ENCODE data around the gene CLEC20A. TPM values are rescaled to one million over a fixed set of nuclear protein-coding genes. Genes with fewer than 3 reads are reported as not detected.
A peak's percentile ranks its signal among the peaks of the same experiment; 100 is the strongest.

The CLEC20A gene
- polyA plus RNA-seq, 3 donors, result not detected

DNA sequence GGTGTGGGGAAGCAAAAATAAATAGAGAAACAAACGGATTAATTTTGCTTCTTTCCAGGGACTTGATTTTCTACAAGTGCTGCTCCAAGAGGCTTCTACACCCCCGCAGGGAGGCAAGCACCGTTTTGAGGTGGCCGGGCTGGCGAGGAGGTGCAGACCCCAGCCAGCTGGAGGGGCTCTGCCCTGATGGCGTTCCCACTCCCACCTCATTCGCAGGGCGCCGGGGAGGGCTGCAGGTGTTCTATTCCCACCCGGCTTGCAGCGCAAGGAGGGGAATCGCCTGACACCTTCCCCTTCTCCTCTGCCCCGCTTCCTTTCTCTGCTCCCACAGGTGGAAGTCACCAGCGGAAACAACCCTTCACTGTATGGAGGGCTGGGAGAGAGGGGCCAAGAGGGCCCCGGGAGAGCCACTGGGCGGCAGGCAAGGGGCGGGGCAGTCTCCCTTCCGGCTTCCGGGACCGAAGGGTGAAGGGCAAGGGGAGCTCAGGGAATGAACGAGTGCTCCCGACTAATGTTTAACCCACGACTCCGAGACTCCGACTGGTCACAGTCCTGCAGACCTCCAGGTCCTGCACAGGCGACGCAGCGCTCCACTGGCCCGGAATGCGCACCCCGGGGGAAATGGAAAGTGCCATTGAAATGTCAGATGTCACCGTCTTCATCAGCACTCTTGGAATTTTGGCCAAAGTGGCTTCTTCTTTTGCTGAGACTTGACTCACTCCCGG lies 45.2 kb upstream of the CLEC20A start:
- under 1% methylated on average over 28 of the region's 33 CpGs for WGBS (ENCODE audit: insufficient coverage)
- Histone ChIP-seq H3K4me2 (replicated peaks; ENCODE audit: extremely low read depth, low read length, poor library complexity, severe bottlenecking) (peak overlapping the region; percentile 89), H3K9ac (ENCODE audit: insufficient read depth, low read length, poor library complexity, severe bottlenecking) (peak overlapping the region; percentile 72), H3K27ac (ENCODE audit: low read depth in 1 of 2, low read length in 2 of 2) (peak overlapping the region; percentile 23 to 81), H3K4me3 (replicated peaks in 1 of 3; ENCODE audit: low read depth in 2 of 3, low read length in 3 of 3) (peak overlapping the region; percentile 60 to 95 (median 95)), H3K27me3 (ENCODE audit: control insufficient read depth in 2 of 2, insufficient read depth in 2 of 2, low read length in 2 of 2) (no peaks in the 10 kb centered on the region), H3K36me3 (replicated peaks in 1 of 2; ENCODE audit: control insufficient read depth in 1 of 2, insufficient read depth in 2 of 2, low read length in 2 of 2) (no peaks in the 10 kb centered on the region), H3K4me1 (ENCODE audit: control insufficient read depth in 1 of 2, insufficient read depth in 2 of 2, low read length in 2 of 2) (peaks cover 13 to 20% of the 10 kb centered on the region in 2 donors), H3K9me3 (replicated peaks in 1 of 2; ENCODE audit: control insufficient read depth in 1 of 2, insufficient read depth in 1 of 2, low read length in 2 of 2) (no peaks in the 10 kb centered on the region), H4K20me1 (ENCODE audit: insufficient read depth, low read length) (no peaks in the 10 kb centered on the region), H3K79me2 (ENCODE audit: insufficient read depth, low read length) (no peaks in the 10 kb centered on the region), H2AFZ (ENCODE audit: insufficient read depth, low read depth, low read length, poor library complexity, severe bottlenecking) (peak overlapping the region; percentile 100)
- Mint-ChIP-seq H3K9me3 (no peaks in the 10 kb centered on the region), H3K4me1 (peaks cover 15% of the 10 kb centered on the region), H3K4me3 (peak overlapping the region; percentile 94 to 96), H3K27ac (peak overlapping the region in 6 of 7 donors; percentile 45 to 87 (median 80)), H3K27me3 (ENCODE audit: low read depth in 3 of 3) (peaks cover 3 to 8% (median 5%) of the 10 kb centered on the region in 3 donors), H3K36me3 (peaks cover 0 to 4% of the 10 kb centered on the region in 2 donors)
- DNase-seq, result peak in 1 of 3 donors; percentile 12
- intact Hi-C loops (cut with micrococcal nuclease), result loop anchor here in 1 of 2 donors (5.0 kb wide), 1 partner anchor 210 kb away; no protein-coding TSS in a partner anchor
- no peak for TF ChIP-seq CTCF (IDR thresholded peaks at IDR 0.05)

- no peaks in the 10 kb centered on the region for H3K27me3 ChIP-seq (ENCODE audit: control insufficient read depth in 2 of 2, insufficient read depth in 2 of 2, low read length in 2 of 2)
- H3K4me2 ChIP-seq (replicated peaks; ENCODE audit: extremely low read depth, low read length, poor library complexity, severe bottlenecking), result peak overlapping the region; percentile 89
- Mint-ChIP-seq H3K9me3 (no peaks in the 10 kb centered on the region), H3K36me3 (peaks cover 0 to 4% of the 10 kb centered on the region in 2 donors), H3K27me3 (ENCODE audit: low read depth in 3 of 3) (peaks cover 3 to 6% (median 5%) of the 10 kb centered on the region in 3 donors), H3K4me1 (peaks cover 15% of the 10 kb centered on the region), H3K27ac (peak overlapping the region in 1 of 7 donors; percentile 39), H3K4me3 (peak overlapping the region; percentile 94 to 96)
- H3K79me2 ChIP-seq (ENCODE audit: insufficient read depth, low read length), result no peaks in the 10 kb centered on the region
- 100% methylated on average over 1 of the region's 5 CpGs for WGBS (ENCODE audit: insufficient coverage)
- H3K9me3 ChIP-seq (replicated peaks in 1 of 2; ENCODE audit: control insufficient read depth in 1 of 2, insufficient read depth in 1 of 2, low read length in 2 of 2), result no peaks in the 10 kb centered on the region
- H3K9ac ChIP-seq (ENCODE audit: insufficient read depth, low read length, poor library complexity, severe bottlenecking), result no peak overlapping the region
- peak overlapping the region in 1 of 3 experiments; percentile 95 for H3K4me3 ChIP-seq (replicated peaks in 1 of 3; ENCODE audit: low read depth in 2 of 3, low read length in 3 of 3)
- intact Hi-C loops (cut with micrococcal nuclease), result loop anchor here in 1 of 2 donors (5.0 kb wide), 1 partner anchor 211 kb away; no protein-coding TSS in a partner anchor
- no peak for DNase-seq
- H3K36me3 ChIP-seq (replicated peaks in 1 of 2; ENCODE audit: control insufficient read depth in 1 of 2, insufficient read depth in 2 of 2, low read length in 2 of 2), result no peaks in the 10 kb centered on the region
- no peaks in the 10 kb centered on the region for H4K20me1 ChIP-seq (ENCODE audit: insufficient read depth, low read length)
- H2AFZ ChIP-seq (ENCODE audit: insufficient read depth, low read depth, low read length, poor library complexity, severe bottlenecking), result peak overlapping the region; percentile 100
- no peak overlapping the region for H3K27ac ChIP-seq (ENCODE audit: low read depth in 1 of 2, low read length in 2 of 2)
- H3K4me1 ChIP-seq (ENCODE audit: control insufficient read depth in 1 of 2, insufficient read depth in 2 of 2, low read length in 2 of 2), result peaks cover 13 to 20% of the 10 kb centered on the region in 2 donors
- no peak for TF ChIP-seq CTCF (IDR thresholded peaks at IDR 0.05)
These were observed 44.6 kb upstream of the CLEC20A start for GRCh38 chr1:178541379-178541778.

Measured in CD14-positive monocyte (primary cell).